NCI-H1436 (cell line): ENCODE measurements around the gene PRMT1.

ENCODE experiments used
- DNase-seq: peaks from one replicate; lab custom pipeline; 2025; lab: John Stamatoyannopoulos, UW

Gene PRMT1

GRCh38 chr19:49667473-49667872 lies 9.6 kb upstream of the PRMT1 start:
- no peak for DNase-seq

DNA sequence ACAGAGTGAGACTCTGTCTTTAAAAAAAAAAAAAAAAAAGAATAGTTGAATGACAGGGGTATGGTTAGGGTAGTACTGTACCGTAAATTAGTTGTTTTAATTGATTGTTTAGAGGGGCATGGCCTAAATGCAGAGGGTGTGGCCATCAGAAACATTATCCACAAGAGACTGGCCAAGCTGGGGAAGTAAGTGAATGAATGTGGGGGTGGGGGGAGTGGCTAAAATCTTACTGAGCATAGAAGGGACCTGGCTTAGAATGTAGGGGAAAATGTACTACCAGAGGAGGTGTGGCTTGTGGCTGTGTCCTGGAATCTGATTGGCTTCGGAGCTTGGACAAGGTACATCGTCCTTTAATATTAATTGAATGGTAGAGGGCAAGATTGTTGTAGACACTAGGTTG lies 7.6 kb upstream of the PRMT1 start:
- DNase-seq, result no peak

GRCh38 chr19:49672131-49672919 lies 4.7 kb upstream of the PRMT1 start:
- peak; percentile 84 for DNase-seq

DNA sequence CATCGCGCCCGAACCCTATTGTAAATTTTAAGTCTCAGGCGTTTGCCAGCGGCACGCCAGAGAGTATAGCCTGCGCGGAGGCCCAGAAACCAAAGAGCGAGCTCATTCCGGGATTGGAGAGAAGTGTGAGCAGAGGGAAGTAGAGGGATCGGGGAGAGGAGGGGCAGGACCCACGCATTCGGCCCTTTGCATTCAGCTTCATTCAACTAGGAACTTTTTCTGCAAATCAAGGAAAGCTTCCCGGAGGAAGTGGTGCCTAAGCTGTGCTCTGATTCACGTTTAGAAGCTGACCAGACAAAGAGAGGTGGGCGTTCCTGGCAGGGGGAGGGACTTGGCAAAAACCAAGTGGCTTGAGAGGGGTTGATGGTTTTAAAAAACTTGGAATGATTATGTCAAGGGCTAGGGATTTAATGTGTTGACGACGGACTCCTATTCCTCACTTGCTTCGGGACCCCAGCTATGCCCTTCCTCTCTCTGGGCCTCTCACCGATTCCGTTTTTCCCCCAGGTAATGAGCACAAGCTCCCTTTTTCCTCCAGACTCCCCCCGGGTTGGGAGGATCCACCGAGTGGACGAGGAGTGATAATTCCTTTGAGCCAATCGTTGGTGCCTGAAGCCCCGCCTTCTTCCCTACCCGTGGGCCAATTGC lies 811 bp upstream of the PRMT1 start:
- DNase-seq, result peak; percentile 95

DNA sequence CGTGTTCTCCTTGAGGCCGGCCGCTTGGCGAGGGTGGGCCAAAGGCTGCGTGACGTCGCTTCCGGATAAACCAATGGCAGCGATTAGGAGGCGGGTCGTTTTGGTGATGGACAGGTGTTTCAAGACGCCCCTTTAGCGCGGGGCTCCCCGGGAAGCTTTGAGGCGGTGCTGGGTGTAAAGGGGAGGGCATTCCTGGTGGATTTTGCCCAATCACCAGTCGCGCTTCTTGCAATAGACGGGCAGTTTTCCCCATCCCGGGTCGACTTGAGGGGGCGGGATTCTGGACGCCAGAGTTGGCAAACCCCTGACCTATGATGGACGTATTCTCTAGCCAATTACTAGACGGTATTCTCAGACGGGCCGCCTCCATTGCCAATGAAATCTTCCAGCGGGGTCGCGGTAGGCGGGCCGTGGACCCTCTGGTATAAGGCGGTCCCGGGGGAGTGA lies 264 bp upstream of the PRMT1 start:
- DNase-seq, result peak; percentile 100

GRCh38 chr19:49677901-49678674 lies 1.0 kb downstream of the PRMT1 start:
- peak; percentile 68 for DNase-seq

GRCh38 chr19:49678985-49679770 lies 2.1 kb downstream of the PRMT1 start:
- no peak for DNase-seq

GRCh38 chr19:49679771-49680413 lies 2.8 kb downstream of the PRMT1 start:
- DNase-seq, result no peak

DNA sequence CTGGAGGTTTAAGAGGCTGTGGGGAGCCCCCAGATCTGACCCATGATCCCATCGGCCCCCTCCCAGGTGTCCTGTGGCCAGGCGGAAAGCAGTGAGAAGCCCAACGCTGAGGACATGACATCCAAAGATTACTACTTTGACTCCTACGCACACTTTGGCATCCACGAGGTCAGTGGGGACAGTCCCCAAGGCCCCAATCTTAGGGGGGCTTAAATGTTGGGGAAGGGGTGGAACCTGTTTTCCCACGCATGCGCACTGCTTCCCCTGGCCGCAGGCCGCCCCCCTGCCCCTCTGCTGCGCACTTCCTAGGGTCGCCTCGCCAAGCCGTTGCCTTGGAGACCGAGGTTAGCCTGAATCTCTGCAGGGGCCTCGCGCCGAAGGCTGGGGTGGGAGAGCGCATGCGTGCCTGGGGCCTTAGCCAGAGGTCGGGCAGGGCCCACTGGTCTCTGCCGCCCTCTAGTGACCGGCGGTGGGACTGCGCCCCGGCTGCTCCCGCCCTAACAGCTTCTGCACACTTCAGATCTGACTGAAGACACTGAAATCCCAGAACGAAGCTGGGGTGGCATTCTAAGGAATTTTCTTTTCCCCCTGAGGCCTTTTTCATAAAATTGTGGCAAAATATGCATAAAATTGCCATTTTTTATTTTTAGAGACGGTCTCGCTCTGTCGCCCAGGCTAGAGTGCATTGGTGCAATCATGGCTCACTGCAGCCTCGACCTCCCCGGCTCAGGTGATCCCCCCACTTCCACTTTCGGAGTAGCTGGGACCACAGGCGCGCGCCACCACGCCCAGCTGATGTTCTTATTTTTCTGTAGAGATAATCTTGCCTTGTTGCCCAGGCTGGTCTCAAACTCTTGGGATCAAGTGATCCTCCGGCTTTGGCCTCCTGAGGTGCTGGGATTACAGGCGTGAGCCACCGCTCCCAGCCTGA lies 3.6 kb downstream of the PRMT1 start:
- DNase-seq, result peak; percentile 92

GRCh38 chr19:49681830-49682229 lies 4.8 kb downstream of the PRMT1 start:
- DNase-seq, result no peak

- no peak for DNase-seq
Measured at GRCh38 chr19:49682274-49682673, 5.2 kb downstream of the PRMT1 start.

GRCh38 chr19:49683814-49684250 lies 6.8 kb downstream of the PRMT1 start:
- DNase-seq, result no peak

DNA sequence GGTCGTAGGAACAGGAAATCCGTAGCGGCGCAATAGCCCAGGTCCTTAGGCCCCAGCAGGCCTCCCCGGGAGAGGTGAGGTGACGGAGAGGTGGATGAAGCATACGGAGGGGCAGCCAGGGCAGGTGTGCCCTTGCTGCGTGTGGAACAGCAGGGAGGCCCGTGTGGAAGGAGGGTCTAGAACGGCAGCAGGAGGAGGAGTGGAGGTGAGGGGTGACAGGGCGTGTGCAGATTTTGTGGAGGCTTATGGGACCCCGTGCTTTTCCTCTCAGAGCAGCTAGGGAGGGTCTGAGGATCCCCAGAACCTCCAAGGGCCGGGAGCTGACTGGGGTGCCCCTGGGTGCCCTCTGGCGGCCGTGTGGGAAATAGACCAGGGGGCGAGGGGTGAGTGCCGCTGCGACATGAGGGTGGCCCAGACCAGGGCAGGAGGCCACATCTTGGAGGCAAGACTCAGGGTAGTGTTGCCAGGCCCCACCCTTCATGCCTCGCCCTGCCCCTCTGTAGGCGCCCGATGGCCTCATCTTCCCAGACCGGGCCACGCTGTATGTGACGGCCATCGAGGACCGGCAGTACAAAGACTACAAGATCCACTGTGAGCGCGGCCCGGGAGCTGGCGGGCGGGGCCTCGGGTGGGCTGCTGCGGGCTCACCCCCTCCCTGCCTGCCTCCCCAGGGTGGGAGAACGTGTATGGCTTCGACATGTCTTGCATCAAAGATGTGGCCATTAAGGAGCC lies 7.3 kb downstream of the PRMT1 start:
- DNase-seq, result no peak

GRCh38 chr19:49684983-49685553 lies 8.0 kb downstream of the PRMT1 start:
- DNase-seq, result no peak

- DNase-seq, result no peak
Measured at GRCh38 chr19:49685845-49686332, 8.8 kb downstream of the PRMT1 start.

DNA sequence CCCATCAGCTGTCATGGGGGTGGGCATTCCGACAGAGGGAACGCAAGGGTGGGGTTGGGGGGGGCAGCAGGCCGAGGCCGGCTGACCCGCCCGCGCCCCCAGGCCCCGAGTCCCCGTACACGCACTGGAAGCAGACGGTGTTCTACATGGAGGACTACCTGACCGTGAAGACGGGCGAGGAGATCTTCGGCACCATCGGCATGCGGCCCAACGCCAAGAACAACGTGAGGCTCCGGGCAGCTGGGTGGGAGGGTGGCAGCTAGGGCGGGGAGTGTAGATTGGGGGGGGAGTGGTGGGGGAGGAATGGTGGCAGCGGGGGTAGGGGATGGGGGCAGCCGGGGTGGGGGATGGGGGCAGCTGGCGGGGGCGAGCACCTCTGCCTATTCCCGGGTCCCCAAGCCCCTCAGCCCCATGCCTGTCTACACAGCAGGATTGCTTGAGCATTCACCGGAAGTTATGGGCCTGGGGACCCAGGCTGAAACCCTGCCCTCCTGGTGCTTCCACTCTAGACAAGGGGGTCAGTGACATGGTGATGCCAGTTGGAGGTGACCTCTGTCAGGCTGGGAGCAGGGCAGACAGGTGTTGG lies 9.5 kb downstream of the PRMT1 start:
- no peak for DNase-seq

DNA sequence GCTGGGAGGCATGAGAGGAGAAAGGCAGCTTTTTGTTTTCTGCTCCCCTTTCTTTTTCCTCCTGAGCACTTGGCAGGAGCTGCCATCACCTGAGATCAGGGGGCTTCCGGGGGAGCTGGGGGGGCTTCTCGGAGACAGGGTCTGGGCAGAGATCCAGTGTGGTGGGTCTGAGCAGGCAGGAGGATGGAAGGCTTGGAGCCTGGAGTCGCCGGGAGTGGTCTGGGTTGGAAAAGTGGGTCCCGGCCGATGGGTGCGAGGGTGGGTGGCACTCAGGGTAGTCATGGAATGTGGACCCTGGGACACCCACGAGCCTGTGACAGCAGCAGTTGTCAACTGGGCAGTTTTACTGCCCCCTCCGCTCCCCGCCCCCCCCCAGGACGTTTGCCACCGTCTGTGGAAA lies 10.1 kb downstream of the PRMT1 start:
- DNase-seq, result no peak

DNA sequence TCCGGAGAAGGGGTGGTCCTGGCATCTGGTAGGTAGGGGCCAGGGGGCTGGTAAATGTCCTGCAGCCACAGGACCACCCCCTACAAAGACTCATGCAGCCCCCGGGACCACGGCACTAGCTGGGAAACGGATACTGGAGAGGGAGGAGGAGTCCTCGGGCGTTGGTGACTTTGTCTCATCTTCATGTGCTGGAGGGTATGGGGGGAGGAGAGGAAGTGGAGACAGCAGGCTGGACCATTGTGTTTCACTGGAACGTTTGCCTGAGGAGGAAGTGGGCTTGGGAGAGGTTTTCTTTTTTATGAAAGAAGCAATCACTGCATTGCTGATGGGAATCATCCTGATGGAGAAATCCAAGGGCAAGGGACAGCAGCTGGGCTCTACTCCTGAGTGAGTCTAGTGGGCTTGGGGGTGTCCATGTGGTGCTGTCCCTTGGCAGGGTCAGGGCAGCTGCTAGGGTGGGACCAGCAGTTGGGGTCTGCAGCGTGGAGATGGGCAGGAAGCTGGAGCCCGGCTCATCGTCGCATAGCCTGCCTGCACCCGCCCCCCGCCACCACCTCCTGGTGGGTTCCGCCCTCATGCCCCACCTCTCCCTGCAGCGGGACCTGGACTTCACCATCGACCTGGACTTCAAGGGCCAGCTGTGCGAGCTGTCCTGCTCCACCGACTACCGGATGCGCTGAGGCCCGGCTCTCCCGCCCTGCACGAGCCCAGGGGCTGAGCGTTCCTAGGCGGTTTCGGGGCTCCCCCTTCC lies 10.7 kb downstream of the PRMT1 start:
- DNase-seq, result no peak
